NK-92 treated with Interleukin-12 subunit alpha and Interleukin-12 subunit beta, amount 100 ng/mL, for 24 hours (cell line): ENCODE data around the gene MGARP.
A peak's percentile ranks its signal among the peaks of the same experiment; 100 is the strongest.
"Not testable (repeated sequence)": the region's sequence is repeated elsewhere in the genome, so short reads cannot be mapped to it uniquely, and the experiment has no call there.

Source experiments
- DNase-seq: peaks from one replicate; lab custom pipeline; 2025; lab: John Stamatoyannopoulos, UW

Gene MGARP

DNA sequence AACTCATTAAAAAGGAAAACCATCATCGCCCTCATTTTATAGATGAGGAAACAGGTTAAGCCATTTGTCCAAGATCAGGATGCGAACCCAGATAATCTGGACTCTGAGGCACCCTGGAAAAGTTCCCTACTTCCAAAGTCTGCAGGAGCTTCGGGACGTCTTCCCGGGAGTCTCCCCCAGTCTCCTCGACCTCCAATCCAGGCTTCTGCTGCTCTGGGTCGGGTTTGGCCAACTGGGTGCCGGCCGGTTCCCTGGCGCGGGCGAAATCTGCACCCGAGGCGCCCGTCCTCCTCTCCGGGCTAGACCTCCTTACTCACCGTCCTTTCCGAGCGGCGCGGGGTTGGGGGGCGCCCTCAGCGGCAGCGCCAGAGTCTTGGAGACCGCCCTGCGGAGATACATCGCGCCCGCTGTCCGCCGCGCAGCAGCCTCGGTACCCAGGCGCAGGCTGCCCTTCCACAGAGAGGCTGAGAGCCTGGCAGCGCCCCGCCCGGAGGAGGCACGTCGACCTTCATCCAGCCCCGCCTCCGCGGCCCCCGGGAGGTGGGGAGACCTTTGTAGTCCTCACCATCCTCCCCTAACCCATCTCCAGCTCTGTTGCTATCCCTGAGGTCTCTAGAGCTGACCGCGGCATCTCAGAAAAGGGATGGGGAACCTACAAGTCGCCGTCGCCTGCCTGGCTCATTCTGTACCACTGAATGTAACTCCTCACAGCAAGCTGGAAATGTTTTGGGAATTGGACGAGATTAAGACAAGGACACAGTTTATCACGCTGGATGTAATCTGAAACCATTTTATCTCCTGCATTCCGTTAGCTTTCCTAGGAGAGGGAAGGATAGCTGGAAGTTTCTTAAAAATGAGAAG, at the start of gene MGARP:
Gene MGARP, minus strand, starts transcription at position 466 of the 861 bp plus-strand sequence. Its CDS starts 67 bp downstream, at position 399.
- DNase-seq = no peak

DNA sequence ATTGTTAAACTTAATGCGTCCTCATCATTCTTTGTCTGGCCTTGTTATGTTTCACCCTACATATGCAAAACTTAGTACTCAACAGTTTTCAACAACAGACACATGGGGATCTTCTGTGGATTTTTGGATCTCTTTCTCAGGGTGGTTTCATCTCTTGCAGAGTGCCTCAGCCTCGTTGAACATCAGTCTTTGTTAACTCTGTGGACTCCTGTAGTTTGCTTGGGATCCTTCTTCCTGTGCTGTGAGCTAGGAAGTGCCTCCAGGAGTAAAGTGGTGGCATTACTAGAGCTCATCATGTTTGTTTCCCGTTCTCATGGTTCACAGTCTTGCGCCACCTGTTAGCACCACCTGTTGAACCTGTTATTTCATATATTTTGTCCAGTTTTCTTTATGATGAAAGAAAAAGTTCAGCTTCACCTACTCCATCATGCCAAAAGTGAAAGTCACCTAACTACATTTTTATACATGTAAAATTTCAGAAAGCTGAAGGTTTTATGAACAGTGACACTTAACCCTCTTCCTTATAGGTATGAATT, 49.7 kb upstream of the MGARP start:
- DNase-seq = no peak

DNA sequence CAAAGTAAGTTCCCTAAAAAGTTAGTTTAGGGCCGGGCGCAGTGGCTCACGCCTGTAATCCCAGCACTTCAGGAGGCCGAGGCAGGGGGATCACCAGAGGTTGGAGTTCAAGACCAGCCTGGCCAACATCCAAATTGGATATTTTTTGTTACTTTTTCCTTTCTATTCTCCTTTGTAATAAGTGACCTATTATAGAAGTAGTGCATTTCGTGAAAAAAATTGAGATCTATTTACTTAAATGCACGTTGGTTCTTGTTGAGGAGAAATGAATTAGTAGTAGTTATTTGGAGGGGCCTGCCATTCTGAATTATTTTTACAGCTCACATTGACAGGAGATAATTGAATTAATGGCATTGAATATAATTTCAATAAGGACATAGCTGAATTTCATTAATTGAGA, 44.6 kb upstream of the MGARP start:
- DNase-seq = no peak

DNA sequence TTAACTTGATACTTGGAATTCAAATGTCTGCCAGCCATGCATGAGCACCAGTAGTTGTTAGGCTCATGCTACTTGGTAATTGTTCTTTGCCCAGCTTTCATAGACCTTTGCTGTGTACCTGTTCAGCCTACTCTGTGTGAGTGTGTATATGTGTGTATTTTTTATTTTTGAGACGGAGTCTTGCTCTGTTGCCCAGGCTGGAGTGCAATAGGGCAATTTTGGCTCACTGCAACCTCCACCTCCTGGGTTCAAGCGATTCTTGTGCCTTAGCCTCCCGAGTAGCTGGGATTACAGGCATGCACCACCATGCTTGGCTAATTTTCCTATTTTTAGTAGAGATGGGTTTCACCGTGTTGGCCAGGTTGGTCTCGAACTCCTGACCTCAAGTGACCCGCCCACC, 42.5 kb upstream of the MGARP start:
- not testable (repeated sequence) for DNase-seq

DNA sequence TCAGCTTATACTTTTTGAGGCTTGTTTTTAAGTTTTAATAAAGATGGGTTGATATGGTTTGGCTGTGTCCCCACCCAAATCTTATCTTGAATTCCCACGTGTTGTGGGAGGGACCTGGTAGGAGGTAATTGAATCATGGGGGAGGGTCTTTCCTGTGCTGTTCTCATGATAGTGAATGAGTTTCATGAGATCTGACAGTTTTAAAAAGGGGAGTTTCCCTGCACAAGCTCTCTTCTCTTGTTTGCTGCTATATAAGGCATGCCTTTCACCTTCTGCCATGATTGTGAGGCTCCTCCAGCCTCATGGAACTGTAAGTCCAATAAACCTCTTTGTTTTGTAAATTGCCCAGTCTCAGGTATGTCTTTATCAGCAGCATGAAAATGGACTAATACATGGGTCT, 42.0 kb upstream of the MGARP start:
- not testable (repeated sequence) for DNase-seq

DNA sequence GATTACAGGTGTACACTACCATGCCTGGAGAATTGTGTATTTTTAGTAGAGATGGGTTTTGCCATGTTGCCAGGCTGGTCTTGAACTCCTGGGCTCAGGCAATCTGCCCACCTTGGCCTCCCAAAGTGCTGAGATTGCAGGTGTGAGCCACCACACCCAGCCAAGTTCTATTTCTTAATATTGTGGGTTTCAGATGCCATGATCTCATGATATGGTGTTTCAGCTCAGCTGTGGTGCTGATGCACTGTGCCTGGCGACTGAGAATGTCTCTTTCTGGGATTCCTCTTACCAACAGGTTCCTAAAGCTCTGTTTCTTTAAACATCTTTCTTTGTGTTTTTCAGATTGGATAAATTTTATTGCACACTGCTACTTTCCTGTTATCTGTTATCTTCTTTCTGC, 39.5 kb upstream of the MGARP start:
- DNase-seq = no peak

DNA sequence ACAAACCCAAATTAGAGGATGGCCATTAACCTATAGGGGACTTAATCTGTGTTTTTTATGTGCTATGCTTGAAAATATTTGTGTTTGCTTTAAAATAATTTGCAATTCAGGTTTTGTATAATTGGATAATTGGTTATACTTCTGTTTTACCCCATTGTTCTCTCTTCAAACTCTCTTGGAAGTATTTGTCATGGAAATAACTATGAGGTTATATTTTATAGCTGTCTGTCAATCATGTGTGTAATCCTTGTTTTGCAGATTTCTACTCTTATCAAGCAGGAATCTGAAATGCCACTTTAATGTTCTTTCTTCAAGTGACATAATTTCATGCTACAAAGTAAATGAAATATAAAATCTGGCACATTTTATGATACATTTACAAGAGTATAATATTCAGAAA, 37.6 kb upstream of the MGARP start:
- DNase-seq = no peak

DNA sequence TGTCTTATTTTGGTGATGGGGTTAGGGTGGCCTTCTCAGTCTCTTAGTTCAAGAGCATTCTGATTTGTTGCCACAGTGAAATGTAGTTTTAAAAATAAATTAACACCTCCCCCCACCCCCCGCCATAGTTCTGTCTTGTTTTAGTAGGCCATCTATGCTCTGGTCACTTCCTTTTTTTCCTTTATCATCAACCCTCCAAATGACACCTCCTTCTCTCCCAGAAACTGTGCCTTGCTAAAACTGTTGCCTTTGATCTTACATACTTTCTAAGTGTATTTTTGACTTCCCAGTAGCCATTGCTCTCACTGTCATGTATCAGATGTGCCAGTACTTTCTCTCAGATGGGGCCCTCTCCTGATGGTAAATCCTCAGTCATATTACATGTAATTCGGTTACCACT, 36.7 kb upstream of the MGARP start:
- DNase-seq = no peak

DNA sequence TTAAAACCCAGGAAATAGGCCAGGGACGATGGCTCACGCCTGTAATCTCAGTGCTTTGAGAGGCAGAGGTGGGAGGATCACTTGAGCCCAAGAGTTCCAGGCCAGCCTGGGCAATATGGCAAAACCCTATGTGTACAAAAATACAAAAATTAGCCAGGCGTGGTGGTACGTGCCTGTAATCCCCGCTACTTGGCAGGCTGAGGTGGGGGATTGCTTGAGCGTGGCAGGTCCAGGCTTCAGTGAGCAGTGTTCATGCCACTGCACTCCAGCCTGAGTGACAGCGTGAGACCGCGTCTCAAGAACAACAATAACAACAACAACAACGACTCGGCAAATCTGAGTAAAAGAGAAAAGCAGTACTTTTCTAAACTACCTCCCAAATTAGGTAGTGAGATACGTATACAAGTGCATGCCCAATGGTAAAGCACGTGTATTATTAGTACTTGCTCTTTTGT, 35.2 kb upstream of the MGARP start:
- DNase-seq = no peak

DNA sequence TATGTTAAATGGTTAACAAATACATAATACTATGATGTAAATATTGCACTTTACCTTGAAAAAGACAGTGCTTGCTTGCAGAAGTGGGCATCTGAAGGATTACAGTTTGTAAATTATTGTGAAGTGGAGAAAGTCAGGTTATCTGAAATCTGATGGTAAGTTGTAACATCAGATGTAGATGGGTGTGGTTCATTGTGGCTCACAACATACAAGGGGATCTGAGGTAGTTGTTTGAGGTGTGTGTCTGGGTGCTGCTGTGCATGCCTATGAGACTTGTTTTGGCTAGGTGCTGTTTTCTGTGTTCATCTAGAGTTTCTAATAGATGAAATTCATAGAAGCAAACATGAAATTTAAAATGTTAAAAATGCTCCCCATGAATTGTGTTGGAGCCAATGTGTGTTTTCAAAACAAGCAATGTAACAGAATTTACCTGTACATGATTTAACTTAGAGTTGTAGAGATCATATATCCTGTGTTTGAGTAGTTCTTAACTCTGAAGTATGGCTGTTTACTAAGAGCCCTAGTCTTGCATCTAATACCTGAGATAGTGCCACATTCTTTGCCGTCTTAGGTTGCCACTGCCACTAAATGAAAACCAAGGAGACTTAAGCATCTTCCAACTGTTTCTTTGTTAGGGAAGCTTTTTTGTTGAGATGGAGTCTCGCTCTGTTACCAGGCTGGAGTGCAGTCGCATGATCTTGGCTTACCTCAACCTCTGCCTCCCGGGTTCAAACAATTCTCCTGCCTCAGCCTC, 34.2 kb upstream of the MGARP start:
- no peak for DNase-seq

DNA sequence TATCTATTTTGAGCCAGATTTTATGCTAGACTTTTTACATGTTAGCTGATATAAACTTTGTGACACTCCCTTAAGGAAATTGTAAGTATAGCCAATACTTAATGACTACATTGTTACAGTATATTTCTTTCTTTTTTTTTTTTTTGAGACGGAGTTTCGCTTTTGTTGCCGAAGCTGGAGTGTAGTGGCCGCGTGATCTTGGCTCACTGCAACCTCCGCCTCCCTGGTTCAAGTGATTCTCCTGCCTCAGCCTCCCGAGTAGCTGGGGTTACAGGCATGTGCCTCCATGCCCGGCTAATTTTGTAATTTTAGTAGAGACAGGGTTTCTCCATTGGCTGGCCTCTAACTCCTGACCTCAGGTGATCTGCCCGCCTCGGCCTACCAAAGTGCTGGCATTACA, 33.4 kb upstream of the MGARP start:
- not testable (repeated sequence) for DNase-seq

DNA sequence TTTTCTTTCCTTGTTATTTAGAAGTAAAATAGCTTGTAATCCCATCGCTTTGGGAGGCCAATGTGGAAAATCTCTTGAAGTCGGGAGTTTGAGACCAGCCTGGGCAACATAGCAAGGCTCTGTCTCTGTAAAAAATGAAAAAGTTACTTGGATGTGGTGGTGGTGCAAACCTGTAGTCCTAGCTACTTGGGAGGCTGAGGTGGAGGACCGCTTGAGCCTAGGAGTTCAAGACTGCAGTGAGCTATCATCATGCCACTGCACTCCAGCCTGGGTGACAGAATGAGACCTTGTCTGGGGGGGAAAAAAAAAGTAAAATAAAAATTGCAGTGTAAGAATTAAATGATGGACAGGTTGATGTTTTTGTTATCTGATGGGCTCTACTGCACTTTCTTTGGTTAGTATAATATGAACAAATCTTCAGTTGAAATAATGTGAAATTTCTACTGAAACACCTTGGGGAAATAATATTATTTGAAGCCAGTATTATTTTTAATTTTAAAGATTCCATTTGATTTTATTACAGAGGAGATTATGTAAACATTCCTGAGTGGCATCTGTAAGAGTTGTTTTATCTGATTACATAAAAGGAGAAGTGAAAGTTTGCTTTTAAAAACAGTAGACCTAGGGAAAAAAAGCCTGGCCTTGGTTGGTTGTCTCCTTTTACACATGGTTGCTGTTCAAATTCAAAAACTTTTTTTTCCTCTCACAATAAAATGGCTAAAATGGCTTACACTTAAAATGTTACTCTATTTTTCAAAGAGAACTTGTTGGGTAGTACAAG, 32.7 kb upstream of the MGARP start:
- DNase-seq = no peak

DNA sequence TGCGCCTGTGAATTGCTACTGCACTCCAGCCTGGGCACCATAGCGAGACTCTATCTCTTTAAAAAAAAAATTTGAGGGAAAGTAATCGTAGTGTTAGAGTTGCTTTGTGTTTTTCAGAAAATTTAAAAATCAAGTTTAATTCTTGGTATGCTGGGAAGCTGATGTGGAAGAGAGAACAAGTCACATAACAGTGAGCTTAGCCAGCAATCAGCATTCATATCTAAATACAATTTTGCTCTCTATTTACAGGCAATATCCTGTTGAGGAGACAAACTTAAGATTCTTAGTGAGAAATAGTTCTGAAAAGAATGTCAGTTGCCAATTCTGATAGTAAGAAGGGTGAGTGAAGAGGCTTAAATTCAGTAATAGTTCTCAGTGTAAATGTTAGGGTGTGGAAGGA, 31.9 kb upstream of the MGARP start:
- DNase-seq = no peak

DNA sequence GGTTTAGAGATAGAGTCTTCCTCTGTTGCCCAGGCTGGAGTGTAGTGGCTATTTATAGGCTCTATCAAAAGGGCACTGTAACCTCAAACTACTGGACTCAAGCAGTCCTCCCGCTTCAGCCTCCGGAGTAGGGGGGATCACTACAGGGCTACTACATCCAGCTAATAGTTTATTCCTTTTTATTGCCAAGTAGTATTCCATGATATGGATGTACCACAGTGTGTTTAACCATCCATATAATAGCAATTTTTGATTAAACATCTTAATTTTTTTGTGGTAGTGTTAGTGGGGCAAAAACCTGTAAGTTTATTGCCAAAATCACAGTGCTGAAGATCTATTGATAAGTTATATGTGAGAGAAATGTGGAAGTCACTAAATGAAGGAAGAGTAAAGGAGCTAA, 24.9 kb upstream of the MGARP start:
- no peak for DNase-seq

DNA sequence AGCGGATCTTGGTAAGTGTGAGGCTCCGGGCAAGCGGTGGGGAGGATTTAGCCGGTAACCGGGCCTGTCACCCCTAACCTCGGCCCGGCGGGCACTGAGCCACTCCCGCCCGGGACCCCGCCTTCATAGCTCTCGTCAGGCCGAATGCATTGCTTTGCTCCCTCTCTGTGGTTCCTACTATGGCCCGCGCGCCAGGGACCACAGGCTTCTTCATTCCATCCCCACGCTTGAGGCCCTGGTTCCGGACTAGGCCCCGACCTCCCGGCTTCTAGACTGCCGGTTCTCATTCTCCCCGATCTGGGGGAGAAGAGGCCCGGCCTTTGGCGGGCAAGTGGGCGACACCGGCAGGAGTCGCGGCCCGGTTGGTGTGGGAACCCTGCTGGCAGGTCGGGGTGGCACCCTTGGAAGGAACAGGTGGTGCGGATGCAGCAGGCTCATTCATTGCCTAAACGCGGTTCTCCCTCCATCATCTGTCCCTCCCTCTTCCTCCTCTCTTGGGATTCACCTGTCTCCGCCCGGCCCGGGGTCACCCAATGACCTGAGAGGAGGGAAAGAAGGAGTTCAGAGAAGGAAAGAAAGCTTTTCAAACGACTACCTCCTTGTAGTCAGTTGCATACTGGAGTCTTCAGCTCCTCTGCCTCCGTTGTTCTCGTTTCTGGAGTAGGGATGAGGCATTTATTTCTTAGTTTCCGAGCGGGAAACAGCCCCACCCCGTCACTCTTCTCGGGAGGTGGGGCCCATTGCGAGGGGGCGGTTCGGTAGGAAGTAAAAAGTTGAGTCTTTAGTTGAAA, 22.0 kb upstream of the MGARP start, which contains the start of gene NDUFC1:
Gene NDUFC1, minus strand, starts transcription at position 657 of the 791 bp plus-strand sequence. CDS start 6,679 bp downstream, outside the sequence.
- peak; percentile 54 for DNase-seq

DNA sequence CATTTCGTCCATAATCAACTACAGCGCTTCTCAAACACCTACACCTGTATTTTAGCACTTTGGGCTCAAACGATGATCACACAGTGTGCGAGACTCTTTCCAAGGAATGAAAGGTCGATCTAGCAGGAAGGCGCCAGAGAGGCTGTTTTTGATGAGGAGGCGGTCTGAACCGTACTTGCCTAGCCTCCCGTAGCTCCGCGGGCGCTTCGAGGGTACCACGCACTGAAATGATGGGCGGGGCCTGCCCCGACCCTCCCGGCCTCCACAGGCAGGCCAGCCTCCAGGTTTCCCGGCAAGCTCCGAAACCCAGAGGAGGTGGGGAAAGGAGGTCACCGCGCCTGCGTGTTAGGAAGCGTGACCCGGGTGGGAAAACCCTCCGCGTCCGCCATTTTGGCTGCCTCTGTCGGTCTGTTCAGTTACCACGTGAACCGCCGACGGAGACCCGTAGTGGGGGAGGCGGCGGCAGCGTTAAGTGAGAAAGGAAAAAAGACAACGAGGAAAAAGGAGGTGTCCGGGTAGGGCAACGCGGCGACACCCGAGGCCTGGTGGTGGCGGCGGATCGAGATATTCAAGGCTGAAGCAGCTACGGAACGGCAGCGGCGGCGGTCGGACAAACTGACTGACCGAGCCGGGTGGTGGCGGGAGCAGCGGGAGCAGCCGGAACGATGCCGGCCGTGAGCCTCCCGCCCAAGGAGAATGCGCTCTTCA, 21.2 kb upstream of the MGARP start, which contains the start of gene NAA15:
Gene NAA15, plus strand, starts transcription at position 393 of the 708 bp plus-strand sequence. Its CDS starts 273 bp downstream, at position 666.
- DNase-seq = peak; percentile 95

DNA sequence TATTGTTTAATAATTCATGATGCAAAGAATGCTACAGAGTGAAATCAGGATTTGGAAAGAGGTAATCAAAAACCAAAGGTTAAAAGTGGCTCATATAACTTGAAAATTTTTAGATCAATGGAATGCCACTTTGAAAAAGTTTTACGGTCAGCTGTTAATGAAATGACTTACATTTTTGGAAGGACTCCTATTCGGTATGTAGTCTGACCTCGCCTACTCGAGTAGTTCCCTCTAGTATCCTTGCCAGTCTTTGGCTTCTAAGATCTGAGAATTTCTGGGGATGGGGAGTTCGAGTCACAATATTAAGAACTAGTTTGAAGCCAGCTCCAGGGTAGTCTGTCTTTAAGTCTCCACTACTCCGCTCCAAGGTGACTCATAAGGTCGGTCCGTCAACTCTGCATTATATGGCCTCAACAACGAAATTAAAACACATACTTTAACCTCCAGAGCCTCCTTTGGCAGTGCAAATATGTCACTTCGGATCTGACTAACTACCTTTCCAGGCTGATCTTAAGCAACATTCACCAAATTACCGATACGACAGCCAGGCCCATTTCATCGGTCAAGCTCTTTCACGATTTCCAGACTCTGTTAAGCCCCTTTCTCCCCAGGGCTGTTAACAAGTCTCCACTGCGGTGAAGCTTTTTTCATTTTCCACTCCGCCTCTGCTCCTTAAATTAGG, 20.5 kb upstream of the MGARP start:
- DNase-seq = no peak

DNA sequence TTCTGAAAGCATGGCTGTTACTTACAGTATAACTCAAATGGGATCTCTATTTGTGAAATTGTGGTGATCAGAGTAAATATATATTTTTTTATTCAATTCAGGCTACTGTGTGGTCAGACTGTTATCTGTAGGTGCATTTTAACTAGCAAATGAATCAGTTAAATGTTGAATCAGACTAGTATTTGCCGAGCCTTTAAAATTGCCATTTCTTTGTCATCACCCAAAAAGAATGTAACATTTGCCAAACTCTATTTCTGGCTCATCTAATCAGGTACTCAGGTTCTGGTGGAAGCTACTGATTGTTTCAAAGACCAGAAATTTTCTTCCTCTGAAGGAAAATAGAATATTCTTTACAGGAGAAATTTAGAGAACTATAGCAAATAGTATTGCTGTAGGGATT, 19.5 kb upstream of the MGARP start:
- no peak for DNase-seq

DNA sequence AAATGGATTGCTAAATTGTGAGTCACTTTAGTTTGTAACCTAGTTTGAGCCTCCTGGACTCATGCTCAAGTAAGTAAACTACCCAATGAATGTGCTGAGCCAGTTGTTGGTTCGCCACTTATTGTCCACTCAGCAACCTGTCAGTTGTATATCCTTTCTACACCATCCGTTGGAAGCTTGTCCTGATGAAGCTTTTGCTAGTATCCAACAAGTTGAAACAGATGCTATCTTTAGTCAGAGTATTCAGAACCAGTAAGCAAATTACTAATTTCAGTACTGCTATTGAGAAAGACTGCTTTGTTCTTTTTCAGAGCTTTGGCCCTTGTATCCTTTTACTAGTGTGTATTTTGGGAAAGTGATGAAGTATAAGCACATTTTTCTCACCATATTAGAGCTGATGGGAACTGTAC, 17.0 kb upstream of the MGARP start:
- no peak for DNase-seq

DNA sequence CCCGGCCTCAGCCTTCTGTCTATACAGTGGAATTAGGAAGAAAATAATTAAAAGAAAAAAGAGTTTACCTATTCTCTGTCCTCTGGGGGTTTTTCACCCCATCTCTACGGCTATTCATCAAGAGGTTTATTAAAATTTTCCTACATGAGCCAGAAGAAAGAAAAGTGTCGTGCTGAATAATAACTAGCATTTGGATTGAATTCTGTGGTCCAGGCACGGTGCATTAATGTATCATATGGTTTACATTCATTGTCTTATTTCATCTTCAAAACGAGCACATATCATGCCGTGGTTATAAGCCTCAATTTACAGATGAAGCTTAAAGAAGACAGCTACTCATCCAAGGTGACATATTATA, 15.9 kb upstream of the MGARP start:
- DNase-seq = no peak
